Endometrium (tissue), 2 donors: ENCODE measurements around the gene LIF.
"Not testable (repeated sequence)": the region's sequence is repeated elsewhere in the genome, so short reads cannot be mapped to it uniquely, and the experiment has no call there.

Experiments used
- FAIRE-seq: peaks from 2 replicates; lab custom pipeline; 2012; peaks lifted over from hg19 to GRCh38; lab: Jason Lieb, UNC
- donor health status: control.
- donor health status: control.

LIF gene

GRCh38 chr22:30241576-30242371 is 4.8 kb downstream of the LIF start:
- no peak for FAIRE-seq

GRCh38 chr22:30240541-30241417 is 5.8 kb downstream of the LIF start:
- FAIRE-seq = no peak

- no peak for FAIRE-seq
Measured at GRCh38 chr22:30239488-30240405, 6.8 kb downstream of the LIF start.

GRCh38 chr22:30238661-30239487 is 7.7 kb downstream of the LIF start:
- FAIRE-seq = no peak

- FAIRE-seq = no peak
Measured at GRCh38 chr22:30238136-30238535, 8.4 kb downstream of the LIF start.

GRCh38 chr22:30236875-30237274 is 9.7 kb downstream of the LIF start:
- no peak for FAIRE-seq

GRCh38 chr22:30235687-30236170 is 10.8 kb downstream of the LIF start:
- FAIRE-seq = no peak

- peak; percentile 12 for FAIRE-seq
Measured at GRCh38 chr22:30234786-30235470, 11.6 kb downstream of the LIF start.

GRCh38 chr22:30234325-30234724 is 12.2 kb downstream of the LIF start:
- not testable (repeated sequence) for FAIRE-seq

- FAIRE-seq = no peak
Measured at GRCh38 chr22:30233582-30233981, 13.0 kb downstream of the LIF start.

- no peak for FAIRE-seq
Measured at GRCh38 chr22:30232716-30233218, 13.8 kb downstream of the LIF start.

- no peak for FAIRE-seq
Measured at GRCh38 chr22:30230787-30231461, 15.6 kb downstream of the LIF start.

- no peak for FAIRE-seq
Measured at GRCh38 chr22:30230330-30230729, 16.2 kb downstream of the LIF start.

GRCh38 chr22:30228509-30229359 is 17.8 kb downstream of the LIF start:
- no peak for FAIRE-seq

GRCh38 chr22:30227438-30228228 is 18.9 kb downstream of the LIF start:
- no peak for FAIRE-seq

- FAIRE-seq = no peak
Measured at GRCh38 chr22:30226192-30226832, 20.2 kb downstream of the LIF start.

- no peak for FAIRE-seq
Measured at GRCh38 chr22:30225220-30225927, 21.2 kb downstream of the LIF start.
